HL-60 (cell line): ENCODE measurements around the gene PGLYRP2.

Source experiments
- DNase-seq, 2 experiments: peaks; one replicate each; pipeline ENCODE4 v3.0.0-alpha.2; 2010 to 2020; ENCODE audit warnings: low read depth in 1 of 2, low spot score in 1 of 2
- H3K27ac ChIP-seq: fragments of 250-450 bp; sonication (Bioruptor Pico); replicated peaks from 2 replicates; pipeline ENCODE4 v1.5.1; 2020; ENCODE audit warnings: mild to moderate bottlenecking, moderate library complexity
- H3K27me3 ChIP-seq: fragments of 250-450 bp; sonication (Bioruptor Pico); 2 replicates; pipeline ENCODE4 v1.5.1; 2021; ENCODE audit warnings: mild to moderate bottlenecking, moderate library complexity; ENCODE audit not compliant: insufficient read depth, poor library complexity, severe bottlenecking
- H3K4me3 ChIP-seq: replicated peaks from 2 replicates; pipeline ENCODE4 v1.5.1; 2011; ENCODE audit warnings: mild to moderate bottlenecking, control low read depth, low read length; ENCODE audit not compliant: insufficient read depth
- GABPA ChIP-seq: IDR thresholded peaks from 2 replicates; pipeline ENCODE4 v1.6.1; 2012; ENCODE audit warnings: low read depth
- POLR2AphosphoS5 ChIP-seq: IDR thresholded peaks from 2 replicates; pipeline ENCODE4 v1.6.1; 2012; ENCODE audit warnings: low read depth
- SPI1 ChIP-seq: IDR thresholded peaks from 2 replicates; pipeline ENCODE4 v1.6.1; 2012; ENCODE audit warnings: low read depth, mild to moderate bottlenecking, borderline replicate concordance
- TF ChIP-seq, protein P1 (sequence below): IDR thresholded peaks from one replicate; pipeline ENCODE4 v1.5.1; 2011; ENCODE audit warnings: low read length, control low read depth, inconsistent platforms; ENCODE audit not compliant: insufficient read depth
- TF ChIP-seq, protein P2 (sequence below): IDR thresholded peaks from 2 replicates; pipeline ENCODE4 v1.6.1; 2012; ENCODE audit warnings: low read depth; ENCODE audit not compliant: insufficient replicate concordance

PGLYRP2 gene

GRCh38 chr19:15455996-15456395 is 23.3 kb downstream of the PGLYRP2 start:
- H3K4me3 ChIP-seq, result no peak overlapping the region
- TF ChIP-seq, protein P1, sequence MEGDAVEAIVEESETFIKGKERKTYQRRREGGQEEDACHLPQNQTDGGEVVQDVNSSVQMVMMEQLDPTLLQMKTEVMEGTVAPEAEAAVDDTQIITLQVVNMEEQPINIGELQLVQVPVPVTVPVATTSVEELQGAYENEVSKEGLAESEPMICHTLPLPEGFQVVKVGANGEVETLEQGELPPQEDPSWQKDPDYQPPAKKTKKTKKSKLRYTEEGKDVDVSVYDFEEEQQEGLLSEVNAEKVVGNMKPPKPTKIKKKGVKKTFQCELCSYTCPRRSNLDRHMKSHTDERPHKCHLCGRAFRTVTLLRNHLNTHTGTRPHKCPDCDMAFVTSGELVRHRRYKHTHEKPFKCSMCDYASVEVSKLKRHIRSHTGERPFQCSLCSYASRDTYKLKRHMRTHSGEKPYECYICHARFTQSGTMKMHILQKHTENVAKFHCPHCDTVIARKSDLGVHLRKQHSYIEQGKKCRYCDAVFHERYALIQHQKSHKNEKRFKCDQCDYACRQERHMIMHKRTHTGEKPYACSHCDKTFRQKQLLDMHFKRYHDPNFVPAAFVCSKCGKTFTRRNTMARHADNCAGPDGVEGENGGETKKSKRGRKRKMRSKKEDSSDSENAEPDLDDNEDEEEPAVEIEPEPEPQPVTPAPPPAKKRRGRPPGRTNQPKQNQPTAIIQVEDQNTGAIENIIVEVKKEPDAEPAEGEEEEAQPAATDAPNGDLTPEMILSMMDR, result no peak
- TF ChIP-seq POLR2AphosphoS5, result no peak
- TF ChIP-seq, protein P2, sequence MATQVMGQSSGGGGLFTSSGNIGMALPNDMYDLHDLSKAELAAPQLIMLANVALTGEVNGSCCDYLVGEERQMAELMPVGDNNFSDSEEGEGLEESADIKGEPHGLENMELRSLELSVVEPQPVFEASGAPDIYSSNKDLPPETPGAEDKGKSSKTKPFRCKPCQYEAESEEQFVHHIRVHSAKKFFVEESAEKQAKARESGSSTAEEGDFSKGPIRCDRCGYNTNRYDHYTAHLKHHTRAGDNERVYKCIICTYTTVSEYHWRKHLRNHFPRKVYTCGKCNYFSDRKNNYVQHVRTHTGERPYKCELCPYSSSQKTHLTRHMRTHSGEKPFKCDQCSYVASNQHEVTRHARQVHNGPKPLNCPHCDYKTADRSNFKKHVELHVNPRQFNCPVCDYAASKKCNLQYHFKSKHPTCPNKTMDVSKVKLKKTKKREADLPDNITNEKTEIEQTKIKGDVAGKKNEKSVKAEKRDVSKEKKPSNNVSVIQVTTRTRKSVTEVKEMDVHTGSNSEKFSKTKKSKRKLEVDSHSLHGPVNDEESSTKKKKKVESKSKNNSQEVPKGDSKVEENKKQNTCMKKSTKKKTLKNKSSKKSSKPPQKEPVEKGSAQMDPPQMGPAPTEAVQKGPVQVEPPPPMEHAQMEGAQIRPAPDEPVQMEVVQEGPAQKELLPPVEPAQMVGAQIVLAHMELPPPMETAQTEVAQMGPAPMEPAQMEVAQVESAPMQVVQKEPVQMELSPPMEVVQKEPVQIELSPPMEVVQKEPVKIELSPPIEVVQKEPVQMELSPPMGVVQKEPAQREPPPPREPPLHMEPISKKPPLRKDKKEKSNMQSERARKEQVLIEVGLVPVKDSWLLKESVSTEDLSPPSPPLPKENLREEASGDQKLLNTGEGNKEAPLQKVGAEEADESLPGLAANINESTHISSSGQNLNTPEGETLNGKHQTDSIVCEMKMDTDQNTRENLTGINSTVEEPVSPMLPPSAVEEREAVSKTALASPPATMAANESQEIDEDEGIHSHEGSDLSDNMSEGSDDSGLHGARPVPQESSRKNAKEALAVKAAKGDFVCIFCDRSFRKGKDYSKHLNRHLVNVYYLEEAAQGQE, result no peak
- no peak for TF ChIP-seq SPI1
- no peak for TF ChIP-seq GABPA
- H3K27me3 ChIP-seq, result no peaks in the 10 kb centered on the region
- DNase-seq, result no peak
- no peak overlapping the region for H3K27ac ChIP-seq

GRCh38 chr19:15453906-15454860 is 25.1 kb downstream of the PGLYRP2 start:
- no peak overlapping the region for H3K4me3 ChIP-seq
- no peak overlapping the region for H3K27ac ChIP-seq
- no peak for DNase-seq
- TF ChIP-seq, protein P2, result no peak
- no peak for TF ChIP-seq GABPA
- no peaks in the 10 kb centered on the region for H3K27me3 ChIP-seq

DNA sequence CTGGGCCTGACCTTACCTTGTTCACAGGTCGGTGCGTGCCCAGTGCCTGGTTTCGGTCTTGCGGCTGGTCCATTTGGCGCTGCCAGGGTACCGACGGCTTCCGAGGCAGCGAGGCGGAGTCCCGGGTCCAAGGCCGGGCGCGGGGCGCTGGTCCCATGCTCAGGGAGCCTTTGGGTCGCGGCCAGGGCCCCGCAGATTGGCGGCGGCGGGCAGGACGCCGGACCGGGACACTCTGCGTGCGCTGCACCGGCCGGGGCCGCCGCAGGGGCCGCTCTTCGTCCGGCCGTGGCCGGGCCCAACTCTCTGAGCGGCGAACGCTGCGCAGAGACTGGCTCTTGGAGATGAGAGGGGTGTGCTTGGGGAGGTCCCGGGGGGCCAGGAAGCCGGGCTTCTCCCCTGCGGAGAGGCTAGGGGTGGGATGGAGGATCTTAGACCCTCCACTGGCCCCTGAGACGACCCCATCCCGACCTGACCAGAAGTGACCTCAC is 26.2 kb downstream of the PGLYRP2 start:
- Histone ChIP-seq H3K27ac (no peak overlapping the region), H3K27me3 (no peaks in the 10 kb centered on the region), H3K4me3 (no peak overlapping the region)
- TF ChIP-seq POLR2AphosphoS5 (no peak), GABPA (no peak), SPI1 (no peak)
- TF ChIP-seq, protein P2, result no peak
- TF ChIP-seq, protein P1, result no peak
- DNase-seq, result no peak
